Thoracic aorta (tissue), 2 donors: Measurements from ENCODE around the gene RGS7. TPM values are rescaled to one million over a fixed set of nuclear protein-coding genes. Genes with fewer than 3 reads are reported as not detected.
"Not testable (repeated sequence)": the region's sequence is repeated elsewhere in the genome, so short reads cannot be mapped to it uniquely, and the experiment has no call there.

Experiments
- ATAC-seq: fragments of 150-250 bp; one replicate; pipeline ENCODE4 v1.8.0; 2017; ENCODE audit warnings: low read depth; ENCODE audit not compliant: insufficient number of reproducible peaks, low FRiP score
- DNase-seq: peaks from one replicate; pipeline ENCODE4 v3.0.0-alpha.2; 2020; ENCODE audit warnings: low spot score
- H3K27ac ChIP-seq, 2 donors: fragments of 200-600 bp; sonication (generic); 1 replicate in 1 of 2; 2 replicates in 1 of 2; pipeline ENCODE4 v1.5.1; 2016; ENCODE audit warnings: mild to moderate bottlenecking in 2 of 2, moderate library complexity in 2 of 2
- H3K27me3 ChIP-seq: fragments of 200-600 bp; sonication (generic); replicated peaks from 2 replicates; pipeline ENCODE4 v1.6.0; 2016; ENCODE audit warnings: mild to moderate bottlenecking; ENCODE audit not compliant: insufficient read depth
- H3K36me3 ChIP-seq: fragments of 200-600 bp; sonication (generic); one replicate; pipeline ENCODE4 v1.5.1; 2016
- H3K4me1 ChIP-seq, 2 donors: fragments of 200-600 bp; sonication (generic); 1 replicate in 1 of 2; 2 replicates in 1 of 2; pipeline versions ENCODE4 v1.5.1 to v1.6.0; 2016; ENCODE audit warnings: low read depth in 2 of 2, mild to moderate bottlenecking in 1 of 2; ENCODE audit not compliant: control insufficient read depth in 1 of 2
- H3K4me3 ChIP-seq: fragments of 200-600 bp; sonication (generic); 2 replicates; pipeline ENCODE4 v1.5.1; 2016; ENCODE audit warnings: mild to moderate bottlenecking
- H3K9me3 ChIP-seq: fragments of 200-600 bp; sonication (generic); 2 replicates; pipeline ENCODE4 v1.5.1; 2016
- CTCF ChIP-seq: fragments of 200-600 bp; sonication (generic); IDR thresholded peaks from one replicate; pipeline ENCODE4 v1.5.1; 2019; ENCODE audit warnings: antibody characterized with exemption
- total RNA-seq, 2 donors: library from RNA; depleted of rRNA; stranded (reverse); fragments of >200 nt; gene quantifications; one replicate each; pipeline versions ENCODE4 v1.1.0 to v1.2.3, GENCODE V29; 2016

RGS7 gene
- total RNA-seq, 2 donors from 2014 or later = not detected

- Histone ChIP-seq H3K9me3 (no peaks in the 10 kb centered on the region), H3K27me3 (no peaks in the 10 kb centered on the region), H3K4me3 (no peak overlapping the region), H3K36me3 (no peaks in the 10 kb centered on the region), H3K4me1 (no peaks in the 10 kb centered on the region), H3K27ac (no peak overlapping the region)
- DNase-seq (no peak), ATAC-seq (no peak)
- no peak for TF ChIP-seq CTCF
These were observed 450.5 kb downstream of the RGS7 start for GRCh38 chr1:240906477-240906876.

- ATAC-seq (no peak), DNase-seq (no peak)
- no peak overlapping the region for H3K27ac ChIP-seq
- no peaks in the 10 kb centered on the region for H3K36me3 ChIP-seq
- no peaks in the 10 kb centered on the region for H3K9me3 ChIP-seq
- no peaks in the 10 kb centered on the region for H3K27me3 ChIP-seq
- no peak for TF ChIP-seq CTCF
- no peak overlapping the region for H3K4me3 ChIP-seq
- no peaks in the 10 kb centered on the region for H3K4me1 ChIP-seq
These were observed 451.7 kb downstream of the RGS7 start for GRCh38 chr1:240905225-240905765.

- H3K27ac ChIP-seq, DNase-seq, ATAC-seq, H3K27me3 ChIP-seq, H3K9me3 ChIP-seq, H3K36me3 ChIP-seq, H3K4me3 ChIP-seq, H3K4me1 ChIP-seq: not testable (repeated sequence)
These were observed 461.6 kb downstream of the RGS7 start for GRCh38 chr1:240895424-240895823.

GRCh38 chr1:240888787-240889048, 468.3 kb downstream of the RGS7 start:
- Histone ChIP-seq H3K27me3 (no peaks in the 10 kb centered on the region), H3K4me3 (no peak overlapping the region)
- DNase-seq = no peak

GRCh38 chr1:240888039-240888786, 468.8 kb downstream of the RGS7 start:
- no peak for TF ChIP-seq CTCF
- H3K4me1 ChIP-seq = no peaks in the 10 kb centered on the region

More at GRCh38 chr1:240888787-240889048, 468.3 kb downstream of the RGS7 start:
- TF ChIP-seq CTCF = no peak
- no peak overlapping the region for H3K27ac ChIP-seq
- no peak for ATAC-seq
- H3K4me1 ChIP-seq = no peaks in the 10 kb centered on the region
- no peaks in the 10 kb centered on the region for H3K9me3 ChIP-seq
- H3K36me3 ChIP-seq = no peaks in the 10 kb centered on the region

GRCh38 chr1:240883490-240883889, 473.5 kb downstream of the RGS7 start:
- no peak for TF ChIP-seq CTCF
- DNase-seq = no peak
- H3K4me3 ChIP-seq = no peak overlapping the region
- H3K36me3 ChIP-seq = no peaks in the 10 kb centered on the region
- H3K4me1 ChIP-seq = no peaks in the 10 kb centered on the region
- no peak overlapping the region for H3K27ac ChIP-seq
- H3K9me3 ChIP-seq = no peaks in the 10 kb centered on the region
- ATAC-seq = no peak
- no peaks in the 10 kb centered on the region for H3K27me3 ChIP-seq

More at GRCh38 chr1:240888039-240888786, 468.8 kb downstream of the RGS7 start:
- ATAC-seq (no peak), DNase-seq (no peak)
- Histone ChIP-seq H3K36me3 (no peaks in the 10 kb centered on the region), H3K27ac (no peak overlapping the region), H3K27me3 (no peaks in the 10 kb centered on the region), H3K4me3 (no peak overlapping the region), H3K9me3 (no peaks in the 10 kb centered on the region)

GRCh38 chr1:240882656-240883308, 474.2 kb downstream of the RGS7 start:
- H3K36me3 ChIP-seq, H3K27me3 ChIP-seq, H3K4me1 ChIP-seq, DNase-seq, ATAC-seq, H3K9me3 ChIP-seq, H3K4me3 ChIP-seq, H3K27ac ChIP-seq: not testable (repeated sequence)
